ENCODE results near the gene RNF220. TPM values are rescaled to one million over a fixed set of nuclear protein-coding genes. Genes with fewer than 3 reads are reported as not detected.
A peak's percentile ranks its signal among the peaks of the same experiment; 100 is the strongest.

The RNF220 gene
- total and polyA plus RNA-seq, 7 experiments from 2014 or later, result 83.1 to 127 (median 95.9) TPM

- no peaks in the 10 kb centered on the region for H3K36me3 Mint-ChIP-seq
- H3K27me3 ChIP-seq (ENCODE audit: control insufficient read depth in 2 of 2, insufficient read depth in 2 of 2, low read length in 2 of 2), result no peaks in the 10 kb centered on the region
- H3K27ac Mint-ChIP-seq, result no peak overlapping the region
- intact Hi-C loops (cut with micrococcal nuclease), result no loop called here
- no peak overlapping the region for H3K27ac ChIP-seq (ENCODE audit: low read depth, low read length)
- no peak for DNase-seq
- peaks cover 0 to 2% (median 0%) of the 10 kb centered on the region in 5 donors for H3K27me3 Mint-ChIP-seq
- ATAC-seq, result no peak
- ChIA-PET CTCF (interaction anchor here (2.1 kb wide), 1 partner anchor 9 kb away, joined by 6 read pairs; no protein-coding TSS in a partner anchor), POLR2A (no interaction called here)
- no peaks in the 10 kb centered on the region for H3K4me1 ChIP-seq (ENCODE audit: control insufficient read depth in 2 of 2, insufficient read depth in 2 of 2, low read length in 2 of 2)
- H3K4me3 Mint-ChIP-seq, result no peak overlapping the region
- no peaks in the 10 kb centered on the region for H3K36me3 ChIP-seq (ENCODE audit: control insufficient read depth in 2 of 3, insufficient read depth in 3 of 3, low read length in 3 of 3)
- no peaks in the 10 kb centered on the region for H3K9me3 Mint-ChIP-seq
- no peak overlapping the region for H3K4me3 ChIP-seq (ENCODE audit: low read length)
- no peaks in the 10 kb centered on the region for H3K9me3 ChIP-seq (ENCODE audit: control insufficient read depth in 2 of 3, low read length in 3 of 3)
- peaks cover 0 to 4% (median 0%) of the 10 kb centered on the region in 7 donors for H3K4me1 Mint-ChIP-seq
These were observed 185.4 kb downstream of the RNF220 start for GRCh38 chr1:44590475-44590874.

GRCh38 chr1:44591381-44591780, 186.3 kb downstream of the RNF220 start:
- no peaks in the 10 kb centered on the region for H3K9me3 Mint-ChIP-seq
- no peak overlapping the region for H3K4me3 Mint-ChIP-seq
- DNase-seq (no peak), ATAC-seq (no peak)
- H3K36me3 Mint-ChIP-seq, result no peaks in the 10 kb centered on the region
- POLR2A ChIA-PET, result no interaction called here
- Histone ChIP-seq H3K36me3 (ENCODE audit: control insufficient read depth in 2 of 3, insufficient read depth in 3 of 3, low read length in 3 of 3) (no peaks in the 10 kb centered on the region), H3K27ac (ENCODE audit: low read depth, low read length) (no peak overlapping the region), H3K27me3 (ENCODE audit: control insufficient read depth in 2 of 2, insufficient read depth in 2 of 2, low read length in 2 of 2) (no peaks in the 10 kb centered on the region), H3K4me1 (ENCODE audit: control insufficient read depth in 2 of 2, insufficient read depth in 2 of 2, low read length in 2 of 2) (no peaks in the 10 kb centered on the region), H3K9me3 (ENCODE audit: control insufficient read depth in 2 of 3, low read length in 3 of 3) (no peaks in the 10 kb centered on the region), H3K4me3 (ENCODE audit: low read length) (no peak overlapping the region)
- H3K27ac Mint-ChIP-seq, result no peak overlapping the region
- intact Hi-C loops (cut with micrococcal nuclease), result no loop called here
- peaks cover 0 to 3% (median 0%) of the 10 kb centered on the region in 5 donors for H3K27me3 Mint-ChIP-seq
- H3K4me1 Mint-ChIP-seq, result peaks cover 0 to 4% (median 0%) of the 10 kb centered on the region in 7 donors
- CTCF ChIA-PET, result no interaction called here

GRCh38 chr1:44592208-44593145, 187.4 kb downstream of the RNF220 start:
- intact Hi-C loops (cut with micrococcal nuclease), result no loop called here
- Mint-ChIP-seq H3K27me3 (peaks cover 0 to 4% (median 2%) of the 10 kb centered on the region in 5 donors), H3K27ac (no peak overlapping the region), H3K9me3 (no peaks in the 10 kb centered on the region), H3K4me1 (peaks cover 0 to 4% (median 0%) of the 10 kb centered on the region in 7 donors), H3K36me3 (no peaks in the 10 kb centered on the region), H3K4me3 (no peak overlapping the region)
- no peaks in the 10 kb centered on the region for H3K9me3 ChIP-seq (ENCODE audit: control insufficient read depth in 2 of 3, low read length in 3 of 3)
- ChIA-PET POLR2A (no interaction called here), CTCF (no interaction called here)
- H3K27me3 ChIP-seq (ENCODE audit: control insufficient read depth in 2 of 2, insufficient read depth in 2 of 2, low read length in 2 of 2), result no peaks in the 10 kb centered on the region
- H3K36me3 ChIP-seq (ENCODE audit: control insufficient read depth in 2 of 3, insufficient read depth in 3 of 3, low read length in 3 of 3), result no peaks in the 10 kb centered on the region
- no peak overlapping the region for H3K4me3 ChIP-seq (ENCODE audit: low read length)
- DNase-seq, result no peak
- H3K4me1 ChIP-seq (ENCODE audit: control insufficient read depth in 2 of 2, insufficient read depth in 2 of 2, low read length in 2 of 2), result no peaks in the 10 kb centered on the region
- ATAC-seq, result no peak
- H3K27ac ChIP-seq (ENCODE audit: low read depth, low read length), result no peak overlapping the region

- Mint-ChIP-seq H3K4me3 (no peak overlapping the region), H3K36me3 (no peaks in the 10 kb centered on the region), H3K4me1 (peaks cover 0 to 4% (median 0%) of the 10 kb centered on the region in 7 donors), H3K27me3 (peaks cover 0 to 4% (median 2%) of the 10 kb centered on the region in 5 donors), H3K9me3 (no peaks in the 10 kb centered on the region), H3K27ac (no peak overlapping the region)
- intact Hi-C loops (cut with micrococcal nuclease), result no loop called here
- Histone ChIP-seq H3K27me3 (ENCODE audit: control insufficient read depth in 2 of 2, insufficient read depth in 2 of 2, low read length in 2 of 2) (no peaks in the 10 kb centered on the region), H3K4me1 (ENCODE audit: control insufficient read depth in 2 of 2, insufficient read depth in 2 of 2, low read length in 2 of 2) (no peaks in the 10 kb centered on the region), H3K27ac (ENCODE audit: low read depth, low read length) (no peak overlapping the region), H3K9me3 (ENCODE audit: control insufficient read depth in 2 of 3, low read length in 3 of 3) (no peaks in the 10 kb centered on the region), H3K36me3 (ENCODE audit: control insufficient read depth in 2 of 3, insufficient read depth in 3 of 3, low read length in 3 of 3) (no peaks in the 10 kb centered on the region), H3K4me3 (ENCODE audit: low read length) (no peak overlapping the region)
- DNase-seq, result no peak
- ATAC-seq, result no peak
- POLR2A ChIA-PET, result no interaction called here
- CTCF ChIA-PET, result interaction anchor here (0.8 to 1.4 kb wide), 3 partner anchors 12 to 216 kb away, joined by 3 to 8 read pairs (median 3); no protein-coding TSS in a partner anchor
These were observed 189.3 kb downstream of the RNF220 start for GRCh38 chr1:44594353-44594752.

GRCh38 chr1:44594871-44595735, 190.0 kb downstream of the RNF220 start:
- Histone ChIP-seq H3K27ac (ENCODE audit: low read depth, low read length) (no peak overlapping the region), H3K36me3 (ENCODE audit: control insufficient read depth in 2 of 3, insufficient read depth in 3 of 3, low read length in 3 of 3) (no peaks in the 10 kb centered on the region), H3K4me3 (ENCODE audit: low read length) (no peak overlapping the region), H3K9me3 (ENCODE audit: control insufficient read depth in 2 of 3, low read length in 3 of 3) (no peaks in the 10 kb centered on the region), H3K4me1 (ENCODE audit: control insufficient read depth in 2 of 2, insufficient read depth in 2 of 2, low read length in 2 of 2) (no peaks in the 10 kb centered on the region), H3K27me3 (ENCODE audit: control insufficient read depth in 2 of 2, insufficient read depth in 2 of 2, low read length in 2 of 2) (no peaks in the 10 kb centered on the region)
- peak; percentile 92 for ATAC-seq
- no peaks in the 10 kb centered on the region for H3K9me3 Mint-ChIP-seq
- peak; percentile 27 to 82 (median 62) for DNase-seq
- intact Hi-C loops (cut with micrococcal nuclease), result loop anchor here (1.0 kb wide), 2 partner anchors 217 to 378 kb away; no protein-coding TSS in a partner anchor
- ChIA-PET CTCF (interaction anchor here (0.6 to 1.4 kb wide), 4 partner anchors 12 to 216 kb away, joined by 3 to 8 read pairs (median 3); no protein-coding TSS in a partner anchor), POLR2A (interaction anchor here (0.6 kb wide), 1 partner anchor 395 kb away, joined by 3 read pairs; no protein-coding TSS in a partner anchor)
- no peak overlapping the region for H3K4me3 Mint-ChIP-seq
- H3K36me3 Mint-ChIP-seq, result no peaks in the 10 kb centered on the region
- H3K27me3 Mint-ChIP-seq, result peaks cover 0 to 4% (median 2%) of the 10 kb centered on the region in 5 donors
- H3K27ac Mint-ChIP-seq, result no peak overlapping the region
- peaks cover 0 to 4% (median 0%) of the 10 kb centered on the region in 7 donors for H3K4me1 Mint-ChIP-seq

- Mint-ChIP-seq H3K4me1 (peaks cover 0 to 4% (median 0%) of the 10 kb centered on the region in 7 donors), H3K36me3 (no peaks in the 10 kb centered on the region), H3K27ac (no peak overlapping the region), H3K4me3 (no peak overlapping the region), H3K27me3 (peaks cover 0 to 4% (median 0%) of the 10 kb centered on the region in 5 donors), H3K9me3 (no peaks in the 10 kb centered on the region)
- no peaks in the 10 kb centered on the region for H3K27me3 ChIP-seq (ENCODE audit: control insufficient read depth in 2 of 2, insufficient read depth in 2 of 2, low read length in 2 of 2)
- CTCF ChIA-PET, result interaction anchor here (0.7 to 1.0 kb wide), 5 partner anchors 25 to 548 kb away, joined by 3 to 4 read pairs (median 3); no protein-coding TSS in a partner anchor
- no peak for ATAC-seq
- DNase-seq, result no peak
- H3K4me1 ChIP-seq (ENCODE audit: control insufficient read depth in 2 of 2, insufficient read depth in 2 of 2, low read length in 2 of 2), result no peaks in the 10 kb centered on the region
- intact Hi-C loops (cut with micrococcal nuclease), result no loop called here
- H3K9me3 ChIP-seq (ENCODE audit: control insufficient read depth in 2 of 3, low read length in 3 of 3), result no peaks in the 10 kb centered on the region
- H3K36me3 ChIP-seq (ENCODE audit: control insufficient read depth in 2 of 3, insufficient read depth in 3 of 3, low read length in 3 of 3), result no peaks in the 10 kb centered on the region
- POLR2A ChIA-PET, result no interaction called here
- H3K27ac ChIP-seq (ENCODE audit: low read depth, low read length), result no peak overlapping the region
- H3K4me3 ChIP-seq (ENCODE audit: low read length), result no peak overlapping the region
These were observed 191.5 kb downstream of the RNF220 start for GRCh38 chr1:44596511-44596910.

Measured in naive thymus-derived CD4-positive, alpha-beta T cell (primary cell).